Measurements from ENCODE around the gene GSN.

GSN gene

DNA sequence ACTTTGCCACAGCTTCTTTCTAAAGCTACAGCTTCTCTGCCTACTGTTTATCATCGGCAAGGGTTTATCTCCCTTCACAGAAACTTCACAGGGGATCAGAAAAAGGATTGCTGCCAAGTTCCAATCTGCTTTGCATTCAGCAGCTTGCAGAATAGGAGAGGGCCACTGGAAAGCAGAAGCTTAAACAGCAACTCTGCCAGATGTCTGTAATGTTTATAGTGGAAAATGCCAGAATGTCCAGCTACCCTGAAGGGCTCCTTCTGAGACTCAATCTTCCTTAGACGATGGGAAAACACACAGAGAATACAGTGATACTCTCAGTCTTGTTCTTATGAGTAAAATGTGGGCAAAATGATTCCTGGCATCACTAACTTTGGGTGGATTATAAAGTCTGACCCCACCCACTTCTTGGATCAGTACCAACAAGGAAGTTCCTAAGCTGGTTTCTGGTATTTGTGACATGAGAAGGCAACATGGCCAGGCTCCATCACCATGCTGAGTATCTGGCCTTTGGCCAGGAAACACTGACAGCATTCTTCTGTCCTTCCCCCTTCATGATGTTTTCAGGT is 83.1 kb downstream of the GSN start:
- peak; percentile 82 to 84 for DNase-seq (ENCODE audit: low read depth in 2 of 2)

DNA sequence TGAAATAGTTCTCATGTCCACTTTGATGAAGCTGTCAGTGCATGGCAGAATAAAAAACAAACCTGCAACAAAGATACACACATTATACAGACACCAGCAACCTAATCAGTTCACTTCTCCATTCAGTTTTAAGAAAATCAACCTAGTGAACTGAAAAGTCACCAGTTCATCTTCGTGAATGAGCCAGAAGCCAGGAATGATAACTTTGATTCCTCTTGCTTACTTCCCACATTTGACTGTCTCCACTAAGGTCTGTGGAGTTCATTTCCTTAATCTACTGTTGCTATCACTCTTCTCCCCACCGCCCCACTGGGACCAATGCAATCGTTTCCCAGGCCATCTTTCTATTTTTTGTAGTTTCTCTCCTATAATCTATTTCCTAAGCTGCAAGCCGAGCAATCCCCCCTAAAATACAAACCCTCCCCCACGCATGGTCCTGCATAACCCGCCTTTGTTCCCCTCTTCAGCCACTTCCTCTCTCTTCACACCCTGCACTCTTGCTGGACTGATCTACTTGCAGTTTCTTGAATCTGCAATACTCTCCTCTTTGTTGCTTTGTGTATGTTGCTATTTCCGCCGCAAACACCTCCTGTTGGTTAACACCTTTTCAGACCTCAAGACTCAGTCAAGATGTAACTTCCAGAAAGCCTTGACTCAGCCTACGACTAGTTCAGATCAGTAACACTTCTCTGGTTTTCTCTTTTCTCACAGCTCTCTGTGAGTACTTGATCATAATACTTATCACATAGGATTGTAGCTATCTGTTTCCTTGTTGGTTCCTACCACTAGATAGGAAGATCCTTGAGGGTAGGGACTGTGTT is 85.5 kb downstream of the GSN start:
- DNase-seq (ENCODE audit: low read depth in 2 of 2) = no peak

DNA sequence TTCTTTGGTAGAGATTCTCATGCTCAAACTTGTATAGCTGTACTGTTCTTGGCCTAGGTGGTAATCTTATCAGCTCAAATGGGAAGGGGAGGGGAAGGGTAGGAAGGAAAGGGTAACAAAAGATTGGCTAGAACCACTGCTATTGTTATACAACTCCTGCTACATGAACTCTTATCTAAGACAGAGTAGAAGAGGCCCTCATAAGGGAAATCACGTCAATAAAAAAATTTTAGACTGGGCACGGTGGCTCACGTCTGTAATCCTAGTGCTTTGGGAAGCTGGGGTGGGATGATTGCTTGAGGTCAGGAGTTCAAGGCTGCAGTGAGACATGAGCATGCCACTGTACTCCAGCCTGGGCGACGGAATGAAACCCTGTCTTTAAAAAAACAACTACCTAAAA is 86.2 kb downstream of the GSN start:
- no peak for DNase-seq (ENCODE audit: low read depth in 2 of 2)

DNA sequence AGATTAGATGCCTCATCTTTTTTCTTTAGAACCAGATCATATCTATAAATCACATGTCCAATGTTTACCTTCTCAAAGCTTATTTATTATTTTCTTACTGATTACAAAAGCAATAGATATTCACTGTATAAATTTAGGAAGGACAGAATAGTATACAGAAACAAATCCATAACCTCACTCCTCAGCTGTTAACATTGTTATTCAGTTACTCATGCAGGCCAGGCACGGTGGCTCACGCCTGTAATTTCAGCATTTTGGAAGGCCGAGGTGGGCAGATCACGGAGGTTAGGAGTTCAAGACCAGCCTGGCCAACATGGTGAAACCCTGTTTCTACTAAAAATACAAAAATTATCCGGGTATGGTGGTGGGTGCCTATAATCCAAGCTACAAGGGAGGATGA is 86.8 kb downstream of the GSN start:
- no peak for DNase-seq (ENCODE audit: low read depth in 2 of 2)

DNA sequence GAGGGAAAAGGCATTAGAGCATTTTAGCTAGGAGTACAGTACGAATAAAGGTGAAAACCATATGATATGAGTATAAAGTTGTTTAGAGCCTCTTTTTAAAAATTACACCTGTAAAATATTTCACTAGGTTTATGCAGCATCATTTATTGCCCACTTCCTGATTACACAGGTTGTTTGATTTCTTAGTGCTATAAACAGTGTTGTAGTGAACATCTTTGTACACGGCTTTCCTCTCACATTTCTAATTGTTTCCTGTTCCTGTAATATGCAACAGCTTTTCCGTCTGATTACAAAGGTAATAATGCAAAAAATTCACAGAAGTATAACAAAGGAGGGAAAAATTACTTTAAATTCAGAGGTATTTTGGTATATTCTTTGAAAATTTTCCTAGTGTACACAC is 89.0 kb downstream of the GSN start:
- DNase-seq (ENCODE audit: low read depth in 2 of 2) = no peak

DNA sequence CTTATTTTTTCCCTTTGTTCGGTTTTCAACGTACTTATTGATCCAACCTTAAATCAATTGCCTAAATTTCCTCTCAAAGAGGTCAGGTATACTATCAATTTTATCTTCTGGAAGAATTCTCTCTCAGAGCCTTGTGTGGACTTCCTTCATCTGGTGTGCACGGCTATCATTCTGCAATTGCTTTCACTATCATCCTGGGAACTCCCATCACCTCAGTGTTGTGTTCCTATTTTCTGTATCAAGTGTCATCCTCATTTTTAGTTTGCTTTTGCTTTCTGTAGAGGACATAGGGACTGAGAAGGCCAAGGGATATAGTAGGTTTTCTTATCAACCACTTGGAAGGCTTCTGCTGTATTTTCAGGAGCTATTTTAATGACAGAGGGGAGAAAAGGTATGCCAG is 90.8 kb downstream of the GSN start:
- DNase-seq (ENCODE audit: low read depth in 2 of 2) = no peak

DNA sequence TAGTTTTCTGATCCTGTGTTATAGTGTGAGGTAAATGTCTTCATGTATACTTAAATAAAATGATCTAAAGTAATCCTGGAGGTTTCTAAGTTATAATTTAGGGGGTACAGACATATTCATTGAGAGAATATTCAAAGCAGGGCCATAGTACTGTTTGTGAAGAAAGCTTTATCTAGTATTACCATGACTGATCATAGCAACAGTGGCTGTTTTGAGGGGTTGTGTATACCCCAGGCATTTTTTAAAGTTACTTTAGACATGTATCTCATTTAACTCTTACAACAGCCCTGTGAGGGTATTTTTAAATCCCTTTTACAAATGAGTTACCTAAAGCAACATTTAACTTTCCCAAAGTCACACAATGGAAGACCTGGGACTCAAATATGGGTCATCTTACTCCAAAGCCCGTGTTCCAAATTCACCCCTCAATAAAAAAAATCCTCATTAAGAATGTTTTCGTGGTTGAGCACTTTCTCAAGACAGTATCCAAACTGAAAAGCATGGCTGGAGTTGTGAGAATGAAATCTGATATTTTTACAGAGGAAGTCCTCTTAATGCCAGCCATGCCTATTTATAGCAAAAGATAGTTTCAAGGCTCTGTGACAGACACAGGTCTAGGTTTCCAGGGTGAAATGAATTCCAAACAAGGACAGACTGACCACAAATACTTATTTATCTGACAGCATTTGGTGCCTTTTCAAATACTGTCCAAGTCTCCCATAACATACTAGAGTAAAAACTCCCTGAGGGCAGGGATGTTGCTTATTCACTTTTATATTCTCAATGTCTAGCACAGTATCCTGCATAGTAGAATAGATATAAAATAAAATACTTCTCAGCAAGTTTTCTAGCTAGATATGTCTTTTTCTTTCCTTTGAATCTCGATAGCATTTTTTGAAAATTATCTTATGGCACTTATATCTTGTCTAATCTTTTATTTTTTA is 91.7 kb downstream of the GSN start:
- no peak for DNase-seq (ENCODE audit: low read depth in 2 of 2)

DNA sequence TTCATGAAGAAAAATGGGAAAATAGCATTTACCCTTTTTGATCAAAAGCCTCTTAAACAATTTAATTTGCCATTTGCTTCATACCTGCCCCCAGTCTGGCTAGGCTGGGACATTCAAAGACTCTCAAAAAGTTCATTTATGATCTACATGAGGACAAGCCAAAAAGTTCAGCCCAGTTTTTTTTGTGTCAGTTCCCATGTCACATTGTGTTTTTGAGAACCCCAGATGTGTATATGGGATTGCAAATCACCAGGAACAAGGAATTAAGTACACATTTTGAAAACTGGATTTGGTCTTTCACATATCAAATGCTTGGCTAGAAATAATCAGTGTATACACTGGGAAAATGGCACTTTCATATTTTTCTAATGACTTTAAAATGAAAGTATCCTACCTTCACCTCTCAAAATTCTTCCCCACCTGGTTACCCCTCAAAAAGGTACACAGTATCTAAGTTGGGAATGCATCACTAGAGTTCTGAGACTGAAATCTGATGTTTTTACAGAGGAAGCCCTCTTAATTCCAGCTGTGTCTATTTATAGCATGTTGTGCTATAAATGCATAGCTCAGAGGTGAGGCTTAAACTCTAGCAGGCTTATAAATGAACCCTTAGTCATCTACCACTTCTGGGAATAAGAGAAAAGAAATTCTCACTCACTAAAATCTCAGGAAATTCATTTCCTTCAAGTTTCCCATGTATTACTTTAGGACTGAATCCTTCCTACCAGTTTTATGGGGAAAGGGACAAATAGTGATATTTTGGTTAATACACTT is 92.8 kb downstream of the GSN start:
- DNase-seq (ENCODE audit: low read depth in 2 of 2) = peak; percentile 67 to 70

DNA sequence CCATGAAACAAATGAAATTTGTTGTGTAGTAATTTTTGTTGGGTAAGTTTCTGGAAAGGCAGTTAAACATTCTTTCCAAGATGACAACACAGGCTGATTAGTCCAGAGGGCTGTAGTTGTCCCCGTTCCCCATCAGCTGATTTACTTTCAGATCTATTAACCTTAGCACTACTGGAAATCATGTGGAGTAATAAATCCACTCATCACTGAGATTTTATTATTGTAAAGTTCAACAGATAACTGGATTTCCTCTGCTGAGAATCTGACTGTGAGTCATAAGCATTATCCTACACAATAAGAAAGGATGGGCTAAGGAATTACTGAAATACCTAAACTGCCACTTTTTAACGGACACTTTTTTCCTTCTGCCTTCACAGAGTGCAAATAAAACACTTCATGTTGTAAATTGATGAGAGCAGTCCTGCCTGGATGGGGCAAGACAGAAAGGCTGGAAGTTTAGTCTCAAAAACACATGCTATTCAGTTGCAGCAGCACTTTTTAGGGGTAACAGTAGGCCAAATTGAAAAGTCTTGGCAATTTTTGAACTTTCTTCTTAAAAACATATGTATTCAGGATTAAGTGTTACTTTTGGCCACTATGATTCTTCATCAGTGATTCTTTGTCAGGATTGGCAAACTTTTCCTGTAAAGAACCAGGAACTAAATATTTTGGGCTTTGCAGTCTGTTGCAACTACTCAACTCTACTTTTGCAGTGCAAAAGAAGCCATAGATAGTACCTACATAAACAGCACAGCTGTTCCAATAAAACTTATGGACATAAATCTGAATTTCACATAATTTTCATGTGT is 95.1 kb downstream of the GSN start:
- peak; percentile 85 to 89 for DNase-seq (ENCODE audit: low read depth in 2 of 2)

DNA sequence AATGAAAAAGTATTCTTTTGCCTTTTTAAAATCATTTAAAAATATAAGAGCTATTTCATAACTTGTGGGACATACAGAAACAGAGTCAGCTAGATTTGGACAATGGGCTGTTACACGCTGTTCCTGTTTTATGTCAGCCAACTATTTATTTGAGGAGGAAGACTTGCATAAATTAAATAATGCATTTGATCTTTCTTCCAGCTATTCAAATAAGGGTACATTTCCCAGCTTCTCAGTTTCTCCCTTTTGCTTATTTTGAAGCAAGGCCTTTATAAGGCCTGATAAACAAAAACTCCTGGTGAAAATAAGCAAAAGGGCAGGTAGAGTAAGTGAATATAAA is 95.6 kb downstream of the GSN start:
- no peak for DNase-seq (ENCODE audit: low read depth in 2 of 2)

DNA sequence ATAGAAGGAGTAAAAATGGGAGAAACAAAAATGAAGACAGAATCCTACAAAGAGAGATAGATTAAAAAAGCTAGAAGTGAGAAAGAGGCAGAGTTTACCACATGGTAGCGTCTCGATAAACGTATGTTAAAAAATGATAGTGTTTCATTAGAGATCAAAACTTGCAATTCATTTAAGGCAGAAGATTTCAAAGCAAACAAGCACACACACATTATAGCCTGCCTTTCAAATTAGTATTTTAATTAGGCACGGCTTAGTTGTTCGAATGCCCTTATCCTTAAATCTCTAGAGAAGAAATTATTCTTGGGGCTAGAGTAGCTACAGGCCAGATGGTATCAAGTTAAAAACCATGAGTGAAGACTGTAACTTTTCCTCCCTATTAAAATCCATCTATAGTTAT is 96.1 kb downstream of the GSN start:
- no peak for DNase-seq (ENCODE audit: low read depth in 2 of 2)

DNA sequence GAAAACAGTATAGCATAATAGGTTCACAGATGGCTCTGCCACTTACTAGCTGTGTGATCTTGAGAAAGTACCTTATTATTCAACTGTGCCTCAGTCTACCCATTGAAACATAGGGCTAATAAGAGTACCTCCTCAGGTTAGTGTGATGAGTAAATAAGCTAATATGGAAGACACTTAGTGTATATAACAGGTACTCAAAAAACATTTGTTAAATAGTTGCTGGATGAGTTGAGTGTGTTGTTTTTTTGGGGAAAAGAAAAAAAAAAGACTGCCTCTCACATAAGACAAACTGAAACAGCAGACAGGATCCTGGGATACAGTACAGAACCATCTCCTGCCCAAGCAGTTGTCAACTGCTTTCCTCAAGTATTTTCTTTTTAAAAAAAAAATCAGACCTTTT is 96.9 kb downstream of the GSN start:
- no peak for DNase-seq (ENCODE audit: low read depth in 2 of 2)

DNA sequence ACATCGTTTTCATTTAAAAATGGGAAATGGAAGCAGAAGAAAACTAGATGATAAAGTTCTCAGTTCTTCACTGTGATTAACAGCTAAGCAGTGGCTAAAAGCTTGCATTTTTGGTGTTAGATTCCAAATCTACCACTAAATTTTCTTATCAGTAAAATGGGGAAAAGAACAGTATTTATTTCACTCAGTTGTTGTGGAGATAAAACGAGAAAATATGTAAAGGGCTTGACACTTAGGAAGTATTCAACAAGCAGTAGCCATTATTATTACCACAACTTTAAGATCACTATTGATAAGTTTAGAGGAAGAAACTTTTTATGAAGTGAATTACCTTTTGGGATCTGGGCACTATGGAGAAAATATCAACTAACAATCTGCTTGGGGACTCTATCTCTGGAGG is 97.6 kb downstream of the GSN start:
- DNase-seq (ENCODE audit: low read depth in 2 of 2) = no peak

DNA sequence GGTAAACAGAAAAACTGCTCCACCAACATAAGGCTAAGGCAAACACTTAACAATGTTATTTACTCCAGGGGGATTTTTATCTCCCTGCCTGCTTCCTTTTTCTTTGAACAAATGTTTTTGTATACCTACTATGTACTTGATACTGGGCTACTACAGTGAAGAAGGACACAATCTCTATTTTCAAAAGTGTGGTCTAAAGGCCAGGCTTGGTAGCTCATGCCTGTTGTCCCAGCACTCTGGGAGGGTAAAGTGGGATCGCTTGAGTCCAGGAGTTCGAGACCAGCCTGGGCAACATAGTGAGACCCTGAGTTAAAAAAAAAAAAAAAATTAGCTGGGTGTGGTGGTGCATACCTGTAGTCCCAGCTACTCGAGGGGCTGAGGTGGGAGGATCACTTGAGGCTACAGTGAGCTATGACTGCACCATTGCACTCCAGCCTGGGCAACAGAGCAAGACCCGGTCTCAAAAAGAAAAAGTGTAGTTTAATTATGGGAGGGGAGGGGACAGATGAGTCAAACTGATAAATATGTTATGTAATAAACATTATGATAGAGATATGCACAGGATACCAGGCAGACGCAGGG is 98.7 kb downstream of the GSN start:
- DNase-seq (ENCODE audit: low read depth in 2 of 2) = no peak

DNA sequence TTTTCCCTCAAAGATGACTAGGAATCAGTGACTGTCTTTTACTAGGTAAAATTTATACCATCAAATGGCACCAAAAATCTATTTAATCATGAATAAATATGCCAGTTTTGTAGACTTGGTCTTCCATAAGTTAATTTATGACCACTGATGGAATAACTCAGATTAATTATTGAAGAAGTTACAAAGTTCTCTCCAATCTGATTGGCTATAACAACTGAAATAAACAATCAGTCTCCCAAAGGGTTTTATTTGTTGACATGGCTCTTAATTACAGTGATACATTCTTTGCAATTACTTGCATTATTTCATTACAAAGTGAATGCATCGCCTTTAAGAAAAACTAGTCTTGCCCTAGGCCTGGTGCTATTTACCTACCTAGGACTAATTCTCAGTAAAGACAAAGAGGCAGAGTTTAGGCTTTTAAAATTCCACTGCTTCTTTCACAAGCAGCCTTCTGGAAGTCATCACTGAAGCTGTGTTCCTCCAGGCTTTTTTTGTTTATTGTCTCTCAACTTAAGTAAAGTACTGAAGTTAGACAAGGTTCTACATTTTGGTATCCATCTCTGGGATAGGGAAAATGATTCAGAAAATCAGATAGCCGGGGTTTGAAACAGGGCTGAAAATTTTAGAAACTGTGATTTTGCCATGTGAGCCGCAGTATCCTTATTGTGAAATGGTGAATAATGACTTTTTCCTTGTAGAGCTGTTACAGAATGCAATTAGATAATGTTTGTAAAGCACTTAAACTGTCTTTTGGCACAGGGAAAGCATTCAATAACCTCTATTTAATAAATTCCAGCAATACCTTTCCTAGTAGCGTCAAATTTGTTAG is 99.6 kb downstream of the GSN start:
- DNase-seq (ENCODE audit: low read depth in 2 of 2) = no peak

DNA sequence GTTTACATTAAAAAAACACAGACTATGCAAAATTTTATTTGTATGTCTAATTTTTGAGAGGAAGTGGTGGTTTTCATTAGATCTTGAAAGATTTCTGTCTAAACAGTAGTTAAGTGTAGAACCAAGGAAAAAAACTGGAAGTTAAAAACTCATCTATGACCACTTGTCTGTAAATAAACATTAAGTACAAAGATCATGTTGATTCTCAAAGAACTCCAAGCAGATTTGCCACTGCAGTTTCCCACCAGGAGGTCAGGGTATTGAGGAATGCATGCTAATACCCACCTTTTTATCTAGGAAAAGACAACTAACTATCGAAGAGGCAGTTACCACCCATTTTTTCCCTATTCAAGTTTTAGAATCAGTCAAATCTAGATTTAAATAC is 100.2 kb downstream of the GSN start:
- DNase-seq (ENCODE audit: low read depth in 2 of 2) = no peak

DNA sequence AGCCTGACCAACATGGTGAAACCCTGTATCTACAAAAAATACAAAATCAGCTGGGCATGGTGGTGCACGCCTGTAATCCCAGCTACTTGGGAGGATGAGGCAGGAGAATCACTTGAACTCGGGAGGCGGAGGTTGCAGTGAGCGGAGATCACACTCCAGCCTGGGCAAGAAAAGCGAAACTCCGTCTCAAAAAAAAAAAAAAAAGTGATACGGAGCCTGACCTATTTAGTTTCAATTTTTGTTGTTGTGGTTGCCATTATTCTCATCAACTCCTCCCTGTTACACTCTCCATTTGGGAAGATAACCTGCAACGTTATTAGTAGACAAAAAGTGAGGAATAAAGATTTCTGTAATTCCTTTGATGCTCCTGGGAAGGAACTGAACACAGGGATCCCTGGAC is 100.8 kb downstream of the GSN start:
- DNase-seq (ENCODE audit: low read depth in 2 of 2) = no peak

DNA sequence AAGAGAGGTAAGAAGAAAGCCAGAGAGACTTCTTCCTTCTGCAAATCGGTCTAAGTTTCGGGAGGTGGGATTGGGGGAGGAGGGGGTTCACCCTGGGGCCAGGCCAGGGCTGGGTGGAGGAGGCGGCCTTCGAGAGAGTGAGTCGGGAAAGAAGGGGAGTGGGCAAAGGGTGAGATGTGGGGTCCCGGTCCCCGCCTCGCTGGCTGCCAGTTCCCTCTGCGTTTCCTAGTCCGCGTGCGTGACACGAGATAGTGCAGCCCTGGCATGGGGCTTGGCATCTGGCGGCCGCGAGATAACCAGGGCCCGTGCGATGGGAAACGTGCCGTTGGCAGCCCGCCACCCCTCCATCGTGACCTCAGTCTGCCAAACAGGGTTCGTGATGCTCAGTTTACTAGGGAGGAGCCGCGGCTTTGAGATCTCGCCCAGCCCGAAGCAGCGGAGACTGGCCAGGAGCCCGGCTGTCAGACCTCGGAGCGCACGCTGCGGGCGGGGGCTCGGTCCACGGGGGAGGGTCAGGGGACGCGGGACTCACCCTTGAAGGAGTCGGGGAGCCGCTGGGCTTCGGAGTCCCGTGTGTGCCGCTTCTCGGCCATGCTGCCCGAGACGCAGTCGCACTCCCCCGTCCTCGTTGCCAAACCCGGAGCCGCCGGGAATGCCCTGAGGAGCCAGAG is 101.8 kb downstream of the GSN start, which contains the start of gene STOM:
Gene STOM (minus strand): TSS at position 656 of the 671 bp plus-strand sequence. CDS start 63 bp downstream, at position 593.
- DNase-seq (ENCODE audit: low read depth in 2 of 2) = peak; percentile 51 to 58

DNA sequence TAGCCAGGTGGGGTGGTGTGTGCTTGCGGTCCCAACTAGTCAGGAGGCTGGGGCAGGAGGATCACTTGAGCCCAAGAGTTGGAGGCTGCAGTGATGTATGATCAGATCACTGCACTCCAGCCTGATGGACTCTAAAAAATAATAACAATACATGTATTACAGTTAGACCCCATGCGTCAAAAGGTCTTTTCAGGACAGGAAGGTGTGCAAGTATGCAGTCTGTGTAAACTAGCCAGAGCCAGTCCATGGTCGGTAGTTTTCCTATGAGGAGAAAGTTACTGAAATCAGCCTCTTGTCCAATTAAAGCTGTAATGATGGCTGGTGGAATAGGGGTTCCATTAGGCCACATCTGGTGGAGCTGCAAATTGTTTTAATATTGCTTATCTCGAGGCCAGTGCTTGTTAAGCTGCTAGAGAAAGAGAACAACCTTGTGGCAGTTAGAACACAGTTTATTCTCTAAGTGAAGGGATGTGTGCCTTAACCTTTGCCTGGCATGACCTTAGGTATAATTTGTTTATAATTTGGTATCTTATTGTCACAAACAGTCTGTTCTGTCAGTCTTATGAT is 103.6 kb downstream of the GSN start:
- DNase-seq (ENCODE audit: low read depth in 2 of 2) = no peak

Data from fibroblast of skin of left biceps (primary cell).